ENCODE data around the gene LMO4.
A peak's percentile ranks its signal among the peaks of the same experiment; 100 is the strongest.

Gene LMO4

DNA sequence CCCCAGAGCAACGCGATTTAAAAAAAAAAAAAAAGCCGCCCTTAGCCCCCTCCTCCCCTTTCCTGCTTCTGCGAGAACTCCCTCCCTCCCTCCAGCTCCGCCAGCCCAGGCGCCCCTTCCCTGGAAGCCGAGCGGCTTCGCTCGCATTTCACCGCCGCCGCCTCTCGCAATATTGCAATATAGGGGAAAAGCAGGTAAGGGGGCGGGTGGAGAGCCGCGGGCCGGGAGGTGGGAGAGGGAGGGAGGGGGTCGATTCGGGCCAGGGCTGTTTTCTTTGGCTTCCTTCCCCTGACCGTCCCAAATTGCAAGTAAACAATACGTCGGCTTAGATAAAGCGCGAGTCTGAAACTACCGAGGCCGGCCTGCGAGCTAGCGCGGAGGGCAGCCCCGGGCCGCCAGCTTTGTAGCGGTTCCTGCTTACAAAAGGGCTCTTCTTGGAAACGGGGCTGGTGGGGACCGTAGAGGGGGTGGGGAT, 408 bp downstream of the LMO4 start:
- peak; percentile 32 to 36 for DNase-seq

DNA sequence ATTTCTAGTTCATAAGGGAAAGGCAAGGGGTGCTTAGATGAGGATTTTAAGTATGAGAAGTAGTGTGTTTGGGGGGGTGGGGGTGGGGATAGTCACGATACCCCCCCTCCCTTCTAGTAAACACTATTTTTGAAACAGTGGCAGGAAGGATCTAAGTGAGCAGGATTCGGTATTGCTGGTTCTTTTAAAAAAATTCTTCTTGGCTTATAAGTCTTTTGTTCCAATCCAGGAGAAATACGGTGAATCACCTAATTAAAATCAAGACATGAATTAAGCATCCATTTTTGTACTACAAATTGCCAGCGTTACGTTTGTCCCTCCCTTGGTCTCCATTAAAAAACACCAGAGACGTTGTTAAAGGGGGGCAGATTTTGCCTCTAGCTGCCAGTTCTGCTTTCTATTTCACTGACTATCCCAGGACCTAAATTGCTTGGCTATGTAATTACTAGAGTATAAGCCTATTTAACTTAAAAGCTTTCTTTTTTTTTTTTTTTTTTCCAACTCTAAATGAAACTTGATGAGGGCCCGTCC, 911 bp downstream of the LMO4 start:
- DNase-seq: no peak

DNA sequence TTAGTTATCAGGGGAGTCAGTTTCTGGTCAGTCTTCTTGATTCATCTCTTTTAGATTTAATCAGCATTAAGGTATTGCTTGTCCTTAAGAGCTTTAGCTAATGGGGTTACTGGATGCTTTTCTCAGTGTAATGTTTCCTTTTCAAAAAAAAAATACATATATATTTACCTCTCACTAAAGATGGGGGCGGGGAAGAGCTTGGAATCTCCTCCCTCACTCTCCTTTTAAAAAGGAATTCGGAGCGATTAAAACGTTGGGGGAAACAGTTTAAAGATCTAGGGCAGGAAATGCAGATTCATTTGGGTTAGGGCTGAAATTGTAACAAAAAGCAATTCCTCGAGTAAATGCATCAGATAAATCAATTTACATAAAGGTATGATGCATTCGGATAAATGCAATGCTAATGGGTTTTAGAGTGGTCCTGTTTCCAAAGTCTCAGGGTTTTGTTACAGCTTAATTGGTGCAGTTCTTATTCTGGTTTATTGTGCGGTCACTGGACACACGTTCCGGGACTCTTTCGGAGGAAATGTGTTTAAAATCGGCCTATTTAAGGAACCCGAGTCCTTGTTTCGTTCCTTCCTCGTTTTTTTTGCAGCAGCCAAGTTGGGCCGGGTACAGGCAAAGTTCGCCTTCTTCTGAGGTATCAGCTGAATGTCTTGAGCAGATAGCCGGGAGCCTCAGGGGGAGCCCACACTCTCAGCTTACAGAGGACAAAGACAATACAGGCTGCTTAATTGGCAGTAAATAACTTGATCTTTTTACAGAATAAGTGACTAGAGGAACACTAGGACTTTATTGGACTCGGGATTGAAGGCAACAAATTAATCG, 1.6 kb downstream of the LMO4 start:
- DNase-seq: no peak

DNA sequence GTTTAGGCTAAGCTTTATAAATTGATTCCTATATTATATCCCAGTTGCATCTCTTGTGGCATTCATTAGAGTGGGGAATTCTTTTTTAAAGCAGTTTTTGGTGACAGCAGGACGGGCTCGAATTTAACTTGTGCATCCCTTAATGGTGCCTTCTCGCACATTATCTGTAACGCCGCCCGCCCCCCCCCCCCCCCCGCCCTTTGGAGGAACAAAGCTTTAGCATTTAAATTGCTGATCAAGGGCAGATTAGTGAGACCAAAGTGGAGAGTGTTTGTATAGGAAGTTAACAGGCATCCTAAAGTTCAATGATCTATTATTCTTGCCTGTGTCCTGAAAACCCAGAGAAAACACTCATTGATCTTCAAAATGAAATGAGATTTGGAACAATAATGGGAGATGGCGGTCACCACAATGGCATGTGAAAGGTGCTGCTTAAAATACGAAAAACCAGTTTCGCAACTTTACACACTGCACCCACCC, 2.2 kb downstream of the LMO4 start:
- DNase-seq: no peak

DNA sequence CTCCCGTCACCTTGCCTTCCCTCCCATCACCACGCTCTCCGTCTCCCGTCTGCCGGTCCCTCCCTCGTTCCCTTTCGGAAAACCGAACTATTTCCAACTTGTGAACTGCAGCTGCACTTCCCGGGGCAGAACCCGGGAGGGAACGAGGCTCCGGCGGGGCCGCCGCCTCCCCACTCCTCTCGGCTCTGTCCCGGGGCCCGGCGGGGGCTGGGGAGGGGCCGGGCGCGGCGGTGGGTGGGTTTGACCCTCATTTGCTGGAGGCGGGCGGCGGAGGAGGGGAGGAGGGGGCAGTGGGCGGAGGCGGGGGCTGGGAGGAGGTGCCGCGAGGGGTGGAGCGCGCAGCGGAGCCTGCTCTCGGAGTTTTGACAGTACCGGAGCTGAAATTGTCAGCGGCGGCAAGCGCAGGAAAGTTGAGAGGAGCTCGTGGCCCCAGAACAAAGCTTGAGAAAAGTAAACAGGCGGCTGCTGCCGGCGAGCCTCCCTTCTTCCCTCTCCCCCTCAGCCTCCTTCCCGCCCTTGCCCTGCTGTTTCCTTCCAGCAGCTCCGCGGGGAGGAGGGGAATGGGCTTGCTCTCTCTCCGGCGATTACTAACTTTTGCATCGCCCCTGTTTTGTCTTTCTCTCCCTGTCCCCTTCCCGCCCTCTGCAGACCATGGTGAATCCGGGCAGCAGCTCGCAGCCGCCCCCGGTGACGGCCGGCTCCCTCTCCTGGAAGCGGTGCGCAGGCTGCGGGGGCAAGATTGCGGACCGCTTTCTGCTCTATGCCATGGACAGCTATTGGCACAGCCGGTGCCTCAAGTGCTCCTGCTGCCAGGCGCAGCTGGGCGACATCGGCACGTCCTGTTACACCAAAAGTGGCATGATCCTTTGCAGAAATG, 2.9 kb downstream of the LMO4 start:
- DNase-seq: peak; percentile 44 to 60

DNA sequence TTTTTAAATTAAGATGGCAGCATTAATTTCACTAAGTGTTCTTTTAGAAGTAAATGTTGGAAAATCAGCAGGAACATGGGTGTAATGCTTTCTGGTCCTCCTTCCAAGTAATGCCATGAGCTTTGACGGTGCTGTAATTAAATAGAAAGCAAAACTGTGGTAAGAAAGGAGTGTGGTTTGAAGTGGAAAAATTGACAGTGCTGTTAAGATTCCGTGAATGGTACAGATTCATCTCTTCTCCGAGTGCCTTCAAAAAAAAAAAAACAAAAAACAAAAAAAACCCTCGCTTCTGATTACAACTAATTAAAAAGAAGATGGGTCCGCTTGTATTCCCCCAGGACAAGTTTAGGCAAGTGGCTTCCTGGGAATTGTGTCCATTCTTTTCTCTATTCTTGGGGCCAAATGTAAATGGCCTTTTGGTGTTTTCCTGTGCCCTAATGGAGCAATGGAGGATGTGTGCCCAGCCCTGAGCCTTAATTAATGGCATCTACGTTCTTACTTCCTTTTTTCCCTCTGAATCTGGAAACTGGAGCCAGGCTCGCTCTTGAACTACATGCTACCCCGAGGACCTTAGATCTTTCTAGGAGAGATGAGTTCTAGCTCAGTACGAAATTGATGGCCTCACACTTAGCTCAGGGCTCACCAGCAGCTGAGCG, 5.1 kb downstream of the LMO4 start:
- no peak for DNase-seq

DNA sequence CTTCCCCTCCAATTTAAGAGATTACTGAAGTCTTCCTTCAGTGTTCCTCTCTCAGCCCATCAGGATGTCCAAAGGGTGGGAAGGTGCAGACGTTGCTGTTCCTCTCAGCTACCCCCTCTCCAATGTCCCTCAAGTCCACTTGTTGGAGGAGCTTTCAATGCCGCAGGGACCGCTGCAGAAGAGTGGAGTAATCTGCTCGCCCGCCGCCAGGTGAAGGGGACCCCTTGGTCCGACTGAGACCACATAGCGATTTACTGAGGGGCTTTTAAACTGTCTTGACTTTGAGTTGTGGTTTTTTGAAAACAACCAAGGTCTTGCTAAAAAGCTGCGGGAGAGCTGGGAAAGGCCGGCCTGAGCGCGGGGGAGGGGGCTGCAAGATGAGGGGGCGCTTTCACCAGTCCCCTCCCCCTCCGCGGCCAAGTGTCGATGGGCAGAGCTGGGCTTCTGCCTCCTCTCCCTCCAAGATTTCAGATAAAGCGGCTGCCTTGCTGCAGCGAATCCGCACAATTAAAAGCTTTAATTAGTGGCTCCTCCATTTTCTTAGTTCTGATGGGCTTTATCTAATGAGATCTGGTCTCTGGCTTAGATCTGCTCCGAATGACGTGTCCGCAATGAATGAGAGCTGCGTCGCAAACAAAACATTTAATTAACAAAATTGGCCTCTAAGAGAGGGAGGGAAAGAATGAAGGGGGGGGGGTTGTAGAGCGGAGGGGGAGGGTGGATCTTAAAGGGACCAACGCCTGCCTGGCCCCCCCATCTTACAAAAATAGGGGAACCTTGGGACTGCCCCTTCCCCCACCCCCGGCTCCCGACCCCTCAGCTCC, 5.9 kb downstream of the LMO4 start:
- no peak for DNase-seq

DNA sequence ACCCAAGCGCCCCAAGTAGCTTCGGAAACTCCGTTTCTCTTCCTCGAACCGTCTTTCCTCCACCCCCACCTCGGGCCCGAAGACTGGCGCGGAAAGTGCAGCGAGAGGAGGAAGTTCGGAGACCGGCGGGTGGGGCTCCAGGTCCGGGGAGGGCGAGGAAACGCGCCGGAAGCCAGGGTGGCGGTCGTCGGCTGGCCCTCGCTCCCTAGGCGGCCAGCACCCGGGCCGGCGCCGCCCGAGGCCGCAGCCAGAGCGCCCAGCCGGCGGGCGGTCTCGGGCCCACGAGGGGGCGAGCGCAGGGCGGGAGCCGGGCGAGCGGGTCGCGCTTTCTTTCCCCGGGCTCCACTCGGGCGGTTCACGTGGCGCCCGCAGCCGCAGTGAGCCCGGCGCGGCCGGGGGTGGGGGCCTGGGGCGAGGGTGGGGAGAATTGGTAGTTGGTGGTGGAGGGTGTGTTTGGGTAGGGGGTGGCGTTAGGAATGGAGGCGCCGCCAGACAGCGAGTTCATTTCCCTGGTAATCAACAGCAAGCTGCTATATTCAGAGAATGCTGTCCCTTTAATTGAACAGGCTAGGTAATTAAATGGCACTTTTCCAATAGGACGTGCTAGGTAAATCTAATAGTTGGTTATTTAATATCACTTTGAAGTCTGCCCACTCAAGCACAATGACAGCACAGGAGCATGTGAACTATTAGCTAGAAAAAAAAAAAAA, 6.7 kb downstream of the LMO4 start:
- DNase-seq: peak; percentile 55 to 59

DNA sequence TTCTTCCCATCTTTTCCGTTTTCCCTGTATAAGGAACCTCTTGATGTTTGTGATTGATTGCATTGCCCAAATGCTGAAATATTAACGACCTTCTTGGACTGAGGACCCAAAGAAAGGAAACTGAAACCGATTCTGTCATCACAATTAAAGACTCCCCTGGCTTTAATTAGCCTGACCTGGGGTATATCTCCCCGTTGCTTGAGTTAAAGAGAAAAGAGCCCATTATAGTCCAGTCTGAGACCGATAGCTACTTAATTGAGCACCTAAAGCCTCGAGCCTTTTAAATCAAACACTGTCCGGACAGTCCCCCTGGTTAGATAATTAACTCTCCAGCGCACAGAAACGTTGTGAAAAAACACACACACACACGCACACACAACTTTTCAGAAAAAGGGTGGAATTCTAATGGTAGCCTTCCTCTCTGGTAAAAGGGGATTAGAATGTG, 8.0 kb downstream of the LMO4 start:
- DNase-seq: no peak

DNA sequence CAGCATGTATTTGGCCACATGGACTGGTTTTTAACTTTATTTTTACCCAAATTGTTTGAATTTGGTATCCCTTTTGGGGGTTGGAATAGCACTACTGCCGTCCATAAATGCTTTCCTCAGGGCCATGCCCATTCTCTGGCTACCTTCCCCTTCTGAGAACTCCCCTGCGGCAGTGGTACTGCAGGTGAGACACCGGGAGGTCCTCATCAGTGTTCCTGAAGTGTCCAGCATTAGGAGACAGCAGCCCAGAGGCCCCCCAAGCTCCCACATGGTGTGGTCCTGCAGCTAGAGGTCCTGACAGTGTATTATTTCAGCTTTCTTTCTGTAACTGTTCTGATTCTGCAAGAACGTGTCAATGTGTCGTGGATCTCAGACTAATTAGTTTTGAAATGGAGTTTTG, 8.9 kb downstream of the LMO4 start:
- no peak for DNase-seq

DNA sequence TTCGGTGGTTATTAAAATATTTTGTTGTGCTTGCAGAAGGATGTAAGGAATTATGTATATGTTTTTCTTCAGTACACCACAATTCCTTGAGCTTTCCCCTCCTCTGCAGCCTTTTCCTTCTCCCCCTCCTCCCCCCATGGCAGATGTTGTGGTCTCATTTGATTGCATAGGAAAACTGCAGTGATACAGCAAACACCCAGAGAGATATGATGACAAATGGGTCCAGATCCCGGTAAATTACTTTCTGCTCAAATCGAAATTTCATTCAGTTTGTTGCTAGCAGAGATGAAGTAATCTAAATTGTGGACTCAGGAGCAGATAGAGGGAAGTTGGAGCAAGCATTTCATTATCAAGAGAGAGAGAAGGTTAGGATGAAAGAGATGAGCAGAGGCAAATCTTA, 9.9 kb downstream of the LMO4 start:
- no peak for DNase-seq

DNA sequence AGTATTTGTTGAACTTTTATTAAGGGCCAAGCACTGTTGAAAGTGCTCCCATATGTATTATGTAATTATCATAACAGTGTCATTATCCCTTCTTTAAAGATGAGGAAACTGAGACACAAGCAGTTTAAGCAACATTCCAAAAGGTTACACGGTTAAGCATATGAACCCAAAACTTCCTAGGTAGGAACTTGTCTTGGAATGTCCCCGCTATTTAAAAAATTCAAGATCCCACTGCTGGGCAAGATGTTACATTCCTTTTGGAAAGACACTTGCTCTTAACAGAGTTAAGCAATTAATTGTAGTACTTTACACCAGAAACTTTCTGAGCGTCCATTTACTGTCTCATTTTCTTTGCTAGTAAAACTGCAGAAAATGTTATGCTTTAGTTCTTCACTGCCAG, 15.6 kb downstream of the LMO4 start:
- DNase-seq: no peak

DNA sequence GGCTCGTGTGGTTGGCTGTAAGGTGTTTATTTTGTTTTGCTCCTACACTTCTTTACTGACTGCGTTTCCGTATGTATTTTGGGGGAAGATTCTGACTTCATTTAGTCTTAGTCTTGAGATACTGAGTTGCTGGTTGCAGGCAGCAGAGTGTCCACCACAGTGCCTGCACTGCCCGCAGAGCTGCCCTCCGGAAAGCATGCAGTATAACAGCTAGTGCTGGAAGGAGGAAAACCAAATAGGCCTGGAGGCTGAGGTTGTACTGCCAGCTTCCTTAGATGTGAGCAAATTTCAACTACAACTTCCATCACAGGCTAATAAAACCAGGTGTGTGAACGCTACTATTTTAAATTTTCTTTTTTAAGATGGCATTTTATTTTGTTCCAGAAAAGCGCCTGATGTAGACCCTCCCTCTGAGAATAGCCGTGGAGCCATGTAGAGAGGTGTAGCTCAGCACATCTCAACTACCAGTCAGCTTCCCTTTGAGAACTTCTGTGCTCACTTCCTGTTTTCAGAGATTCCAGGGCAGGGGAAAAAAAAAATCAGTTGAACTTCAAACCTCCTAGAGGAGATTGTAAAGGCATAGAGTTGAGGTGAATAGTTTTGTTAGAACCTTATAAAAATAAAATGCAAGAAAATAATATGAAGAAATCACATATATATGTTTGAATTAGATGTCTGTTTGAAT, 17.6 kb downstream of the LMO4 start:
- no peak for DNase-seq

DNA sequence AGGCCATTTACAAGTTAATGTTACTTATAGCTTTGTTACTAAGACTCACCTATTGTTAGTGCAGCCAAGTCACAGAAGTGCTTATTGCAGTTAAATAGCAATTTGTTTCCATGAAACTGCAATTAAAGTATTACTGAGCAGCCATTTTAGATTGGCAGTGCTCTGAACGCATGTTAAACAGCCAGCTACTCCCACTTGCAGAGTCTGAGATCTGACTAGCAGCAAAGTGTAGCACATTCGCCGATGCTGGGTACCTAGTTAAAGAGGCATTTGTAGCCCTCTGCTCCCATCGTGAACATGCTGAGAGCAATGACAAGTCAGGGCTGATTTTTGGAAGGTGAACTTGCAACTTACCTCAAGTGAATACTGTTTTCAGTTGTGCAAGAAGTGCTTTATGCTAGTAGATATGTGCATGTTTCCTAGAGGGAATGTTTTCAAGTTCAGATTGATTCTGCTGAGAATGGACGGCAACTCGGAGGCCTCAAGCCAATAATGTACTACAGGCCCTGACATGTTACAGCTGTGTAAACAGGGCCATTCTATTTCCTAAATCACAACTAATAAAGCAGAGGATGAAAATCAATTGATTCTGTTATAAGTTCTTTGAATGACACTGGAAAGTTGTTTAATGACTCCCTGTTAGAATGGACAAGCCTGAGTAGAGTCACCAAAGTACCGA, 19.8 kb downstream of the LMO4 start:
- DNase-seq: no peak

DNA sequence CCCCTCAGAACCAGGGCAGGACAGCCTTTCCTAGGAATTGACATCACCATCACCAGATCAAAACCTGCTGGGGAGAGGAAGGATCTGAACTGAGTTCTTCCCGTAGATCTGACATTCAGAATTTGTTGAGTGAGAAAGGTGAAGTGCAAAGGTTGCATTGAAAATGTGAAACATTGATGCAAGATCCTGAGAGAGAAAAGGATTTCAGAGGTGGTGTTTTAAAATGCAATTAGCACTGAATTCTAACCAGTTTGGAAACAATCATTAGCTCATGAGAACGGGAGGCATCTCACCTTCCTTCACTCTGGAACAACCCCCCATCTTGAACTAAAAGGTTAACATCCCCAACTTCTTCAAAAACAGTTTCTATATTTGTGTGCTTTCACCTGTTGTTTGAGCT, 20.4 kb downstream of the LMO4 start:
- DNase-seq: no peak

DNA sequence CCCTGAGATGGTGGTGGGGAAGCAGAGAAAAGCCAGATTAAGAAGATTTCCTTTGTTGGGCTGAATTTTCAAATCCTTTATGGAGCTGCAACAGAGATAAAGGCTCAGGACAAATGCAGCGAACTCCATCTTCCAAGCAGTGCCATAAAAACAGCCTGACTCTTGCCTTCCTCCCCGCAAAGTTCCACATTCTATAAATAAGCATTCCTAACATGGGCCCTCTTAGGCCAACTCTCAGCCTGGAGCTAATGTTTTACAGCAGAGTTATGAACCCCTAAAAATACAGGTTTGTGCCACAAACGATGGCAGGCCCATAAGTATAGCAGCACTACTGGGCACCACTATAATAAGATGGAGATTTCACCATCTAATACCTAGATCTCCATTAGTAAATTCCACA, 27.2 kb downstream of the LMO4 start:
- no peak for DNase-seq

DNA sequence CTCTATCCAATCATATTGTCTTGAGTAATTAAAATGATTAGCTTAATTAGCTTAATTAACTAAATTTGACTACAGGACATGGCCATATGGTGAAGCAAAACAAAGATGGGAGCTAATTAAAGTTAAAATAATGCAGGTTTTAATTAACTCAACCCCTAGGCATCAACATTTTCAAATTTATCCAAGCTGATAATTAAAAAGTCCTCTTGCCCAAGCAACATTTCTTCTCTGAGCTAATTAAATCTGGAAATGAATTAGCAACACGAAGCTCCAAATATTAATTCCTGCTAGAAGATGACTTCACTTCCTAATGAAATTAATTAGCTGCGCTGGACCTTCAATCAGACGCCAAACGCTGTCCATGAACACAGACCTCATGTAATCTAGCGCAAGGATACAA, 27.9 kb downstream of the LMO4 start:
- no peak for DNase-seq

DNA sequence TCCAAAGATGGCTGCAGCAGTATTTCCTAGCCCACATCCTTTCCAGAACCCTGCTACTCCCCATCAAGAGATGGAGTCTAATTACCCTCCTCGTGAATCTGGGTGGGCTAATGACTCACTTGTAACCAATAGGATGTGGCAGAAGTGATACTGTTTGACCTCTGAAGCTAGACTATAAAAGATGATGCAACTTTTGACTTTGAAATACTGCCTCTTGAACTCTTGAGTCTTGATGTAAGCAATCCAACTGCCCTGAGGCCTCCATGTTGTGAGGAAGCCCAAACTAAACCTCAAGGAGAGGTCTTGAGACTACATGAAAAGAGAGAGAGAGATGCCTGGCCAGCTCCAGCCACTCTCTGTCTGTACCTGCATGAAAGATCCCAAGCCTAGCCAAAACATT, 29.5 kb downstream of the LMO4 start:
- no peak for DNase-seq

DNA sequence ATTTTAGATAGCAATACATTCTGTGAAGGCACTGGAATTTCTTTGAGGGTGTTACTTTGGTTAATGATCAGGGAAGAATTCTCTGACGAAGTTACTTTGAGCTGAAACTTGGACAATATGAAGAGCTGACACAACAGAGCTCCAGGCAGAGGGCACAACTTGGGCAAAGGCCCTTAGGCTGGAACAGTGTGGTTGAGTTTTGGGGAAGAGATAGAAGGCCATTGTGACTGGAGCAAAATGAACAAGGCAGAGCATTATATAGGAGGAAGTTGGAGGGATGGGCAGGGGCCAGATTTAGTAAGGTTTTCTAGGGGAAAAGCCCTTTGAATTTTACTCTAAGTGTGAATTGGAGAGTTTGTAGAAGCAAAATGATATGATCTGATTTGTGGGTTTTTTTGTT, 30.9 kb downstream of the LMO4 start:
- DNase-seq: no peak

Data from stimulated activated CD4-positive, alpha-beta T cell treated with anti-CD3 and anti-CD28 coated beads, Interleukin-4, amount 100 ng/mL, for 4 hours (primary cell).